Ishikawa (cell line): ENCODE results near the gene MYEOV.

Experiments used
- EGR1 ChIP-seq: IDR thresholded peaks from 2 replicates; pipeline ENCODE4 v1.6.1; 2012
- RAD21 ChIP-seq: IDR thresholded peaks from 2 replicates; pipeline ENCODE4 v1.6.1; 2012; ENCODE audit warnings: low read depth
- TAF1 ChIP-seq: IDR thresholded peaks from 2 replicates; pipeline ENCODE4 v1.6.1; 2012; ENCODE audit warnings: low read depth, mild to moderate bottlenecking
- USF1 ChIP-seq: IDR thresholded peaks from 2 replicates; pipeline ENCODE4 v1.6.1; 2012

GRCh38 chr11:69330330-69330729, 36.4 kb downstream of the MYEOV start:
- TF ChIP-seq TAF1, result no peak
- no peak for TF ChIP-seq RAD21
- TF ChIP-seq USF1, result no peak
- no peak for TF ChIP-seq EGR1
